Measurements from ENCODE around the gene MBTPS1. TPM values are rescaled to one million over a fixed set of nuclear protein-coding genes. Genes with fewer than 3 reads are reported as not detected.

Gene MBTPS1
- total RNA-seq, 1 experiment from 2014 or later = 39.2 TPM

- no peaks in the 10 kb centered on the region for H3K36me3 ChIP-seq
- H3K27ac ChIP-seq = no peak overlapping the region
- H3K27me3 ChIP-seq = no peaks in the 10 kb centered on the region
- H3K4me1 ChIP-seq = no peaks in the 10 kb centered on the region
- DNase-seq = no peak
- no peaks in the 10 kb centered on the region for H3K9me3 ChIP-seq (replicated peaks)
- no peak overlapping the region for H3K4me3 ChIP-seq
These were observed 91.9 kb downstream of the MBTPS1 start for GRCh38 chr16:84024854-84025253.

- DNase-seq = no peak
- no peaks in the 10 kb centered on the region for H3K9me3 ChIP-seq (replicated peaks)
These were observed 94.1 kb downstream of the MBTPS1 start for GRCh38 chr16:84022644-84023043.

GRCh38 chr16:84021488-84021887, 95.3 kb downstream of the MBTPS1 start:
- H3K36me3 ChIP-seq = no peaks in the 10 kb centered on the region
- no peaks in the 10 kb centered on the region for H3K4me1 ChIP-seq
- no peaks in the 10 kb centered on the region for H3K9me3 ChIP-seq (replicated peaks)
- H3K4me3 ChIP-seq = no peak overlapping the region
- H3K27me3 ChIP-seq = no peaks in the 10 kb centered on the region
- no peak for DNase-seq
- no peak overlapping the region for H3K27ac ChIP-seq

More at GRCh38 chr16:84022644-84023043, 94.1 kb downstream of the MBTPS1 start:
- Histone ChIP-seq H3K4me1 (no peaks in the 10 kb centered on the region), H3K36me3 (no peaks in the 10 kb centered on the region), H3K27ac (no peak overlapping the region), H3K27me3 (no peaks in the 10 kb centered on the region), H3K4me3 (no peak overlapping the region)

DNA sequence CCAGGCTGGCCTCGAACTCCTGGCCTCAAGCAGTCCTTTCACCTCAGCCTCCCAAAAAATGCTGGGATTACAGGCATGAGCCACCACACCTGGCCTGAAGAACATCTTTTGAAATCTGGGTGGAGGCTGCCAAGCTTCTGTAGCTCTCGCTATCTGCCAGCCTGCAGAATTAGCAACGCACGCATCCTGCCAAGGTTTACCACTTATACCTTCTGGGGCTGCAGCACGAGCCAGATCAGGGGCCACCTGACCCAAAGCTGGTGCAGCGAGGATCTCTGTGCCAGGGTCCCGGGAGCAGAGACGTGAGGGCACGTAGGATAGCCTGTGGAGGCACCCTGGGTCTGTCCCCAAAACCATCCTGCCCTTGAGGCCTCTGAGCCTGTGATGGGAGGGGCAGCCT, 96.4 kb downstream of the MBTPS1 start:
- Histone ChIP-seq H3K36me3 (no peaks in the 10 kb centered on the region), H3K27me3 (no peaks in the 10 kb centered on the region), H3K9me3 (replicated peaks) (no peaks in the 10 kb centered on the region), H3K4me3 (no peak overlapping the region), H3K4me1 (no peaks in the 10 kb centered on the region), H3K27ac (no peak overlapping the region)
- no peak for DNase-seq

DNA sequence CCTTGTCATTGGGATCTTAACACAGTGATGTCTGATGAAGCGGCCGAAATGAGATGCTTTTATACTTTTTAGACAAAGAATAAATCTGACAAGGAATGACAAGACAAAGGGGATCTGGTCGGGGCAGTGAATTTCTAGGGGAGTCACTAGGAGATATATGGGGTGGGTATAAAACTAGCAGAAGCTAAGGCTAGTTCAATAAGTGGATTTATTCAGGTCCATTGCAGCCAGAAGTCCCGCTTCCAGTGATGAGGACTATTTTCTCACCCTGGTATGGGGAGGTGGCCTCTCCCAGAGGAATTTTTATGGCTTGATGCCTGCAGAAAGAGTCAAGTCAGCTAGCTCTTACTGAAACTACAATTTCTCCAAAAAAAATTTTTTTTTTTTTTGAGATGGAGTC, 98.0 kb downstream of the MBTPS1 start:
- Histone ChIP-seq H3K9me3 (replicated peaks) (no peaks in the 10 kb centered on the region), H3K27me3 (no peaks in the 10 kb centered on the region), H3K4me3 (no peak overlapping the region), H3K27ac (no peak overlapping the region), H3K36me3 (no peaks in the 10 kb centered on the region), H3K4me1 (no peaks in the 10 kb centered on the region)
- no peak for DNase-seq

GRCh38 chr16:84016477-84016876, 100.3 kb downstream of the MBTPS1 start:
- H3K4me3 ChIP-seq = no peak overlapping the region
- no peak overlapping the region for H3K27ac ChIP-seq
- H3K9me3 ChIP-seq (replicated peaks) = no peaks in the 10 kb centered on the region
- DNase-seq = no peak
- no peaks in the 10 kb centered on the region for H3K27me3 ChIP-seq
- no peaks in the 10 kb centered on the region for H3K36me3 ChIP-seq
- no peaks in the 10 kb centered on the region for H3K4me1 ChIP-seq

- no peaks in the 10 kb centered on the region for H3K27me3 ChIP-seq
- no peaks in the 10 kb centered on the region for H3K36me3 ChIP-seq
- no peaks in the 10 kb centered on the region for H3K9me3 ChIP-seq (replicated peaks)
- no peak overlapping the region for H3K4me3 ChIP-seq
- no peaks in the 10 kb centered on the region for H3K4me1 ChIP-seq
- no peak for DNase-seq
- H3K27ac ChIP-seq = no peak overlapping the region
These were observed 101.3 kb downstream of the MBTPS1 start for GRCh38 chr16:84015399-84015798.

DNA sequence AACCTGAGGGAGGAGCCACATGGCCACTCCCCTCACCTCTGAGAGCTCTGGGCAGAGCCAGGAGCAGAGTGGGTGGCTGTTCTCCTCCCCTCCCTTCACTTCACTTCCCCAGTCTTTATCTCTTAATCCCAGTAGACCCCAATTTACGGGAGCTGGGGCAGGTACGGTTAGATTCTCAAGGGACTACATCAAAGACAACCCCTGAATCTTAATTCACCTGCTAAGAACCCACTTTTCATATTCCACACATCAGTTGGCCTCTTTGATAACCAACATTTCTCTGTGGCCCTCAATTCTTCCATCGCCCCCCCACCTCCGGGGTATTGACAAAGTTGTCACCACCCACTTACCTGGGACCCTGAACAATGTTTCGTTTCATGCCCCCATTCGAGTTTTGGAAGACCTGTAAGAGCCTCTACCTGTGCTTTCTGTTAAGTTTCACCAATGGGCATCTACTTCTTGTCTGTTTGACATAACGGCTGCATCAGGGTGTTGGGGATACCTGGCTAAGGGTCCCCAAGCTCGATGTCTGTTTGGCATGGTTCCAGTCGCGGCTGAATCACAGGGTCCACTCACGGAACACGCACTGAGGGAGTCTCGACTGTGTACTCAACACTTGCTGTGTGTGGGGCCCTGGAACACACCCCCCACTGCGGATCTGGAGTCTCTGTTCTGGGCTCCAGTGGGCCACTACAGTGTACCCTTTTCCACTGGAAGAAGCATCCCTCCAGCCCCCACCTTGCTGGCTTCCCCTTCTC, 102.0 kb downstream of the MBTPS1 start:
- H3K36me3 ChIP-seq = no peaks in the 10 kb centered on the region
- no peaks in the 10 kb centered on the region for H3K4me1 ChIP-seq
- no peaks in the 10 kb centered on the region for H3K9me3 ChIP-seq (replicated peaks)
- no peak overlapping the region for H3K27ac ChIP-seq
- no peak overlapping the region for H3K4me3 ChIP-seq
- no peak for DNase-seq
- H3K27me3 ChIP-seq = no peaks in the 10 kb centered on the region

- peak; percentile 42 to 52 for DNase-seq
- no peaks in the 10 kb centered on the region for H3K36me3 ChIP-seq
- no peaks in the 10 kb centered on the region for H3K4me1 ChIP-seq
- H3K27ac ChIP-seq = no peak overlapping the region
- no peak overlapping the region for H3K4me3 ChIP-seq
- H3K9me3 ChIP-seq (replicated peaks) = no peaks in the 10 kb centered on the region
- H3K27me3 ChIP-seq = no peaks in the 10 kb centered on the region
These were observed 102.8 kb downstream of the MBTPS1 start for GRCh38 chr16:84013787-84014569.

DNA sequence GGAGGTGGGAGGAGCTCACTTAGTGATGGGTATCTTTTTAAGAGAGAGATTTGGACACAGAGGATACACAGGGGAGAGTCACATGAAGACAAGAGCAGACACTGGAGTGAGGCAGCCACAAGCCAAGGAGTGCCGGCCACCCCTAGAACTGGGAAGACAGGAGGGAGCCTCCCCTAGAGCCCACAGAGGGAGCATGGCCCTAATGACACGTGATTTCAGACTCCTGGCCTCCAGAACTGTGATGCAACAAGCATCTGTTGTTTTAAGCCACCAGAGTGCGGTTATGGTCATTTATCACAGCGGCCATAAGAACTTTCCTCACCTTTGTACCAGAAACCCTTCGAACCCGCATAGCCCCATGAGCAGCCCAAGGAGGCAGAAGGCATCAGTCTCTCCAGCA, 107.5 kb downstream of the MBTPS1 start:
- no peak for DNase-seq
- Histone ChIP-seq H3K27ac (no peak overlapping the region), H3K27me3 (no peaks in the 10 kb centered on the region), H3K36me3 (no peaks in the 10 kb centered on the region), H3K4me1 (no peaks in the 10 kb centered on the region), H3K9me3 (replicated peaks) (no peaks in the 10 kb centered on the region), H3K4me3 (no peak overlapping the region)

DNA sequence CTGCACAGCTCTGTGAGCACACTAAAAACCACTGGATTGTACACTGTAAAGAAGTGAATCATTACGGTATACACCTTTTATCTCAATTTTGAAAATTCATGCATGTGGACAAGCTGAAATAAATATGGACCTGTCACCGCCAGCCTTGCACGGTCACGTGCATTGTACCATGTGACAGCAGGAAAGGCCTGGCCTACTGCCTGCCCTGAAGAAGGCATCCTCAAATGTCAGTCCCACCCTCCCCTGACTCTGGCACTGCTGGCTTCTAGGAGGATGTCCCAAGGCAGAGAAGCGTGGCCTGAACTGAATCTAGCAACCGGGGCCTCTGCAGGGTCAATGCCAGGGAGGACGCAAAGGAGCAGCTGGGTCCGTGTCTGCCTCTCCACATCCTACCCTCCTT, 108.8 kb downstream of the MBTPS1 start:
- H3K4me3 ChIP-seq = no peak overlapping the region
- H3K27me3 ChIP-seq = no peaks in the 10 kb centered on the region
- no peaks in the 10 kb centered on the region for H3K9me3 ChIP-seq (replicated peaks)
- no peaks in the 10 kb centered on the region for H3K36me3 ChIP-seq
- peak; percentile 31 to 49 for DNase-seq
- H3K27ac ChIP-seq = no peak overlapping the region
- H3K4me1 ChIP-seq = no peaks in the 10 kb centered on the region

DNA sequence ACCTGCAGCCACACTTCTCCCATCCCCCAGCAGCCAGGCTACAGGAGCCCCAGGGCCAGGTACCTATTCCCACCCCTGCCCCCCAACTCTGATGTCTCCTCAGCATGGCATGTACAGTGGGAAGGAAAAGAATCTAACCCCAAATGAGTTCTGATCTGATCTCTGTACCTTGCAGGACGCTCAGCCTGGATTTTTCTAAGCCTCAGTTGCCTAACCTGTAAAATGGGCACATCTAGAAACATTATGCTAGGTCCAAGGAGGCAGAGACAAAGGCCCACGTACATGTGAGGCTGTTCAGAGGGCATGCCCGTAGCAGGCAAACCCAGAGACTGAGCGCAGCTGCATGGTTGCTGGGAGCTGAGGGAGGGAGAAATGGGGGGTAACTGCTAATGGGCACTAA, 109.2 kb downstream of the MBTPS1 start:
- Histone ChIP-seq H3K36me3 (no peaks in the 10 kb centered on the region), H3K4me3 (no peak overlapping the region), H3K27ac (no peak overlapping the region), H3K9me3 (replicated peaks) (no peaks in the 10 kb centered on the region), H3K27me3 (no peaks in the 10 kb centered on the region), H3K4me1 (no peaks in the 10 kb centered on the region)
- DNase-seq = no peak

- Histone ChIP-seq H3K9me3 (replicated peaks) (no peaks in the 10 kb centered on the region), H3K36me3 (no peaks in the 10 kb centered on the region), H3K27me3 (no peaks in the 10 kb centered on the region), H3K4me3 (no peak overlapping the region), H3K4me1 (no peaks in the 10 kb centered on the region), H3K27ac (no peak overlapping the region)
- no peak for DNase-seq
These were observed 111.4 kb downstream of the MBTPS1 start for GRCh38 chr16:84005391-84005790.

DNA sequence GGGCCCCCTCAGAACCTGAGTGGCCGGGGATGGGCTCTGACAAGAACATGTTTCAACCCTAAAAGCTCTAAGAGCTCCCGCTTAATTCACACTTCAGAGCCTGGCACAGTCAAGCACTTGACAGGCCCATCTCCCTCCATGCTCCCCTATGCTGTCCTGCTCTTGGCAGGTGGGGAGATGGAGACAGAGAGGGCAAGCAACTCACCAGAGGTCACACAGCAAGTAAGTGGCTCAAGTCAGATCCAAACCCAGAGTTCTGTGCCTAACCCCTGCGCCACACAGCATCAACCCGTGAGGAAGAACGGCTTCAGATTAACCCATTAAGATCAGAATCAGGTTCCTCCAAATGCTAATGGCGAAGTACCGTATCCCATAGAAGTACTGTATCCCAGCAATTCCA, 112.3 kb downstream of the MBTPS1 start:
- Histone ChIP-seq H3K4me1 (no peaks in the 10 kb centered on the region), H3K36me3 (no peaks in the 10 kb centered on the region), H3K27ac (no peak overlapping the region), H3K27me3 (no peaks in the 10 kb centered on the region), H3K9me3 (replicated peaks) (no peaks in the 10 kb centered on the region), H3K4me3 (no peak overlapping the region)
- DNase-seq = no peak
